Measurements from ENCODE around the gene BCO2. TPM values are rescaled to one million over a fixed set of nuclear protein-coding genes. Genes with fewer than 3 reads are reported as not detected.

BCO2 gene
- total and polyA plus RNA-seq, 12 donors: 26.0 to 139 (median 49.5) TPM

DNA sequence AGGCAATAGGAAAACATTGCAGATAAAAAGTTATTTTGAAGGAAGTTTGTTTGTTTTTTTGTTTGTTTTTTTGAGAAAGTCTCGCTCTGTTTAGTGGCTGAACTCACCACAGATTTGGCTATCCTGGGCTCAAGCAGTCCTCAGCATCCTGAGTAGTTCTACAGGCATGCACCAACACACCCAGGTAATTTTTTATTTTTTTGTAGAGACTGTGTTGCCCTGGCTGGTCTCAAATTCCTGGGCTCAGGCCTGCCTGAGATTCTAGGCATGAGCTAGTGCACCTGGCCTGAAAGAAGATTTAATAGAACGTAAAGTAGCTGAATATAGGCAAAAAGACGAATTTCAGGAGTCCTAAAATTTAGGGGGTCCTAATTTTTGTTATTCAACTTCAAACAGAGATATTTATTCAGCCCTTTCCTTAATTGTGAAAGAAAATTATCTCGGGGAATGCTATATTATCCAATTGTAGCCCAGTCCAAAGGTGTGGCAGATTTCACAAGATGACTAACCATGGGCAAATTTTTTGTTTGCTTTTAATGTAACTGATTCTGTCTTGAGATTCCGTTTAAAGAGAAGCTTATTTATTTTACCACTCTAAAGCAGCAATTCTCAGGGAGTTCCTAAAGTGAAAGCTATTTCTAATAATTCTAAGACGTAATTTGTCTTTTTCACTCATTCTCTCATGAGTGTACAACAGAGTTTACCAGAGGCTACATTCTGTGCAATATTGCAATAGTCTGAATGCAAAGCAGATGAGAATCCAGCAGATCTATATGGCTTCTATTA, 12.4 kb upstream of the BCO2 start:
- WGBS, 4 donors: 77 to 82% (median 80%) methylated on average over 6 of the region's 6 CpGs
- no peaks in the 10 kb centered on the region for H3K27me3 ChIP-seq
- no peak for DNase-seq
- peak overlapping the region in 1 of 4 donors; percentile 36 for H3K4me3 ChIP-seq
- intact Hi-C loops (cut with DNase I): no loop called here
- H3K9me3 ChIP-seq (replicated peaks in 1 of 3): no peaks in the 10 kb centered on the region
- H3K4me1 ChIP-seq (replicated peaks in 1 of 2): peaks cover 0 to 3% of the 10 kb centered on the region in 2 donors
- no peaks in the 10 kb centered on the region for H3K36me3 ChIP-seq (replicated peaks in 1 of 2)
- TF ChIP-seq, protein P1, sequence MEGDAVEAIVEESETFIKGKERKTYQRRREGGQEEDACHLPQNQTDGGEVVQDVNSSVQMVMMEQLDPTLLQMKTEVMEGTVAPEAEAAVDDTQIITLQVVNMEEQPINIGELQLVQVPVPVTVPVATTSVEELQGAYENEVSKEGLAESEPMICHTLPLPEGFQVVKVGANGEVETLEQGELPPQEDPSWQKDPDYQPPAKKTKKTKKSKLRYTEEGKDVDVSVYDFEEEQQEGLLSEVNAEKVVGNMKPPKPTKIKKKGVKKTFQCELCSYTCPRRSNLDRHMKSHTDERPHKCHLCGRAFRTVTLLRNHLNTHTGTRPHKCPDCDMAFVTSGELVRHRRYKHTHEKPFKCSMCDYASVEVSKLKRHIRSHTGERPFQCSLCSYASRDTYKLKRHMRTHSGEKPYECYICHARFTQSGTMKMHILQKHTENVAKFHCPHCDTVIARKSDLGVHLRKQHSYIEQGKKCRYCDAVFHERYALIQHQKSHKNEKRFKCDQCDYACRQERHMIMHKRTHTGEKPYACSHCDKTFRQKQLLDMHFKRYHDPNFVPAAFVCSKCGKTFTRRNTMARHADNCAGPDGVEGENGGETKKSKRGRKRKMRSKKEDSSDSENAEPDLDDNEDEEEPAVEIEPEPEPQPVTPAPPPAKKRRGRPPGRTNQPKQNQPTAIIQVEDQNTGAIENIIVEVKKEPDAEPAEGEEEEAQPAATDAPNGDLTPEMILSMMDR (IDR thresholded peaks at IDR 0.05): no peak
- no peak for TF ChIP-seq POLR2A (IDR thresholded peaks at IDR 0.05)
- H3K27ac ChIP-seq: no peak overlapping the region

- DNase-seq: peak in 6 of 7 donors; percentile 16 to 59 (median 30)
- Histone ChIP-seq H3K27me3 (no peaks in the 10 kb centered on the region), H3K9me3 (replicated peaks in 1 of 3) (no peaks in the 10 kb centered on the region), H3K36me3 (replicated peaks in 1 of 2) (no peaks in the 10 kb centered on the region), H3K4me1 (replicated peaks in 1 of 2) (peaks cover 0 to 3% of the 10 kb centered on the region in 2 donors), H3K27ac (peak within 1 kb of the TSS in 1 of 5 donors; percentile 1), H3K4me3 (peak within 1 kb of the TSS in 1 of 4 donors; percentile 36)
- intact Hi-C loops (cut with DNase I): no loop called here
- TF ChIP-seq, protein P1 (IDR thresholded peaks at IDR 0.05): no peak
- TF ChIP-seq POLR2A (IDR thresholded peaks at IDR 0.05): no peak
- 66 to 75% (median 71%) methylated on average over 12 of the region's 12 CpGs for WGBS, 4 donors
Measured at GRCh38 chr11:112163875-112164685, 11.2 kb upstream of the BCO2 start, which contains the start of gene IL18. TSS of gene IL18 (minus strand) at chr11:112164094. CDS start at chr11:112155053, 9,041 bp downstream.

GRCh38 chr11:112165049-112165448, 10.3 kb upstream of the BCO2 start:
- 45 to 71% (median 53%) methylated on average over 3 of the region's 3 CpGs for WGBS, 4 donors
- intact Hi-C loops (cut with DNase I): loop anchor here in 1 of 2 donors (5.0 kb wide), 1 partner anchor 48 kb away; no protein-coding TSS in a partner anchor
- Histone ChIP-seq H3K9me3 (replicated peaks in 1 of 3) (no peaks in the 10 kb centered on the region), H3K4me3 (no peak overlapping the region), H3K27me3 (no peaks in the 10 kb centered on the region), H3K4me1 (replicated peaks in 1 of 2) (peaks cover 0 to 3% of the 10 kb centered on the region in 2 donors), H3K36me3 (replicated peaks in 1 of 2) (no peaks in the 10 kb centered on the region), H3K27ac (no peak overlapping the region)
- TF ChIP-seq POLR2A (IDR thresholded peaks at IDR 0.05): no peak
- TF ChIP-seq, protein P1 (IDR thresholded peaks at IDR 0.05): no peak
- no peak for DNase-seq

GRCh38 chr11:112166562-112166961, 8.8 kb upstream of the BCO2 start:
- H3K27me3 ChIP-seq: no peaks in the 10 kb centered on the region
- WGBS, 4 donors: 67 to 89% (median 75%) methylated on average over 8 of the region's 8 CpGs
- H3K4me1 ChIP-seq (replicated peaks in 1 of 2): no peaks in the 10 kb centered on the region
- TF ChIP-seq, protein P1 (IDR thresholded peaks at IDR 0.05): no peak
- no peak for TF ChIP-seq POLR2A (IDR thresholded peaks at IDR 0.05)
- no peak overlapping the region for H3K4me3 ChIP-seq
- H3K9me3 ChIP-seq (replicated peaks in 1 of 3): no peaks in the 10 kb centered on the region
- DNase-seq: no peak
- no peaks in the 10 kb centered on the region for H3K36me3 ChIP-seq (replicated peaks in 1 of 2)
- intact Hi-C loops (cut with DNase I): loop anchor here in 1 of 2 donors (5.0 kb wide), 1 partner anchor 49 kb away; no protein-coding TSS in a partner anchor
- no peak overlapping the region for H3K27ac ChIP-seq

All from adrenal gland (tissue), 12 donors.